NCI-H187 (cell line): ENCODE measurements around the gene GNAI3.
A peak's percentile ranks its signal among the peaks of the same experiment; 100 is the strongest.

Experiments
- DNase-seq, 2 experiments: peaks; one replicate each; lab custom pipeline; 2025; lab: John Stamatoyannopoulos, UW

The GNAI3 gene

DNA sequence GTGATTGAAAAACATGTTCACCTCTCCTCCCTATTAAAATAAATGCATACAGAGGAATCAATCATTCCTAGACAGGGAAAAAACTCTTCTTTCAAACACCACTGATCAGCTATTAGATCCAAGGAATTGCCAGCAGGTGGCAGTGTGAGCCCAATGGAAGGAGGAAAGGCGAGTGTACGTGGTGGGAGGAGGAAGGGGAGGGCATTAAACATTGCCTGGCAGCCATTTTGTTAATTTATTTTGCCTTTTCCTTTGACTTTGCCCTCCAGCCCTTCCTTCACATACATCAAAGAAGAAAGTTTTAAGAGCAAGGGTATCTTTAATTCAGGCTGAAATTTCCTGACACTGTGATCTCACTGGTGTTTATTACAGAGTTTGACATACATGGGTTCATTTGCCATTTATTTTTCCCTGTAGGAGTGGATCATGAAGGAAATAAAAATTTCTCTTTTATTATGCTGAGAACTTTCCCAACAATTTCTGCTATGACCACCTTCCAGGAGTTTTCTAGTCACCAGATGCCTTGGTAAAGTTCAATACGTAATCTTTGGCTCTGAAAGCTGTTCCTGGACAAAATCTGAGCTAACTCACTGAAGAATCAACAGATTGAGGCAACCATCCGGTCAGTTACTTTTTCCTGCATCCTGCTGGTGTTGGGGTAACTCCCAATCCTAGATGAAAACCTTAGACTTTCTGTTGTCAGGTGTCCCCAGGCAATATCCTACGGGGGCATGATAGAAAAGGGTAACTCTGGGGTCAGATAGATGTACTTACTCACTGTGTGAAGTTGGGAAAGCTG lies 1.9 kb upstream of the GNAI3 start:
- DNase-seq, result peak; percentile 56 to 74

DNA sequence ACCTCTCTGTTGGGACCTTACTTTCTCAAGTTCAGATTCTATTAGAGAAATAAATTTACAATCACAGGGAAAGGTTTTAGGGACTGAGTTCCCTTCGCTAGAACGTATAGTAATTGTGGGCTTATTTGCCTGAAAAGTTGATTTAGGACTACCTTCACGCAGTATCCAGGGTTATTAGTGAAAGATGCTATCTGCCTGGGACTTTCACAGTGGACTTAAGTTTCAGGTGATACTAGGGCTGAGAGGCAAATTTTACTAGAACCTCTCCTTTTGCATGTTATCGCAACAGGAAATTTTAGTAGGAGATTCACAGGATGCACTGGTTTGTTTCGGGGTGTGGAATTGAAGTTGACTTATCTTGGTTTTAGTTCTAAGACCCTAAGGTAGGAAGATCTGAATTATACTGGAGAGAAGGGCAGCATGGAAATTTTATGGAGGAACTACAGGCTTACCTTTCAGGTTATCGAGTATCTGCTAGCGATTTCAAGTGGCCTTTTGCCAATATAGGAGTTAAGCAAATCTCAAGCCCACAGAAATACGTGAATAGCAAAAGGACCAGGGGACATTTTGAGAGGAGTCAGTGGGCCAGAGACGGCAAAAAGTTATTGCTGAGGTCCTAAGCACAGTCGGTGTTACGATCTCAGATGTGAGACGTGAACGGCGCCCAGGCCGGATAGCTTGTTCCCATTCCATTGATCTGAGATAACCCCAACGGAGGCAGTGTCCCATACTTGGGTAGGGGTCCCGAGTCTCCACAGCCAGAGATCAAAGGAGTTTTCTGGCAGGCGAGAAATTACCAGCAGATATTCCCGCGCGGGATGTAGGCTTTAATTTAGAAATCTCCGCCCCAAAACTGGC lies 723 bp upstream of the GNAI3 start:
- no peak for DNase-seq

DNA sequence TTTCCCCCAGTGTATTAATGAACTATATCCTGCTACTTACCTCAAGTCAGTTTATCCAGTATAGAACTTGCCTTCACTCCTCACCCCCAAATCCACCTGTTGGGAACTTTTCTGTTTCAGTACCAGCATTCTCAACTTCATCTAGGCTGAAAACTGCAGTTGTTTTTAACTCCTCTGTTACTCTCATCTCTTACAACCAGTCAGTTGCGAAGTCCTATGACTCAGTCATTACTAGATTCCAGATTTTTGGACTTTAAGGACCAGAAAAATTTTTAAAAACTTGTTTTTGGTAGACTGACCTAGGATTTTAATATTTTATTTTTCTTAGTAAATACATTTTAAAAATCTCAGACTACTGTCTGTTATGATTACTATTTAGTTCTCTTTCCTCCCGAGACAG lies 8.1 kb downstream of the GNAI3 start:
- no peak for DNase-seq

DNA sequence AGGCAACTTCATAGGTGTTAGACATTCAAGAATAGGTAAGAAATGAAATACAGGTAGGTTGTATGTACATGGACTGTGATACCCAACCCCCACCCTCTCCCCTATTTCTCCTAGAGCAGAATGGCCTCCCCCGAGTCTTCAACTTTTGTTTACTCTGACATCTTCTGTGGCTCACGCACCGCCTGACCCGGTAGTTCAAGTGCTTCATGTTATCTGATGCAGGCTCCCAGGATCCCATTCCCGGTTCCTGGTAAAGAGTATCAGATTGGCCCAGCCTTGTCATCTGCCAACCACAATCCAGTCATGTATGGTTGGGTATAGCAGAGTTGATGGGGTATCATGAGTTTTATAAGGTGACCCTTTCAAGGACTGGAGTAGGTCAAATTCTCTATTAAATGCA lies 9.1 kb downstream of the GNAI3 start:
- no peak for DNase-seq

DNA sequence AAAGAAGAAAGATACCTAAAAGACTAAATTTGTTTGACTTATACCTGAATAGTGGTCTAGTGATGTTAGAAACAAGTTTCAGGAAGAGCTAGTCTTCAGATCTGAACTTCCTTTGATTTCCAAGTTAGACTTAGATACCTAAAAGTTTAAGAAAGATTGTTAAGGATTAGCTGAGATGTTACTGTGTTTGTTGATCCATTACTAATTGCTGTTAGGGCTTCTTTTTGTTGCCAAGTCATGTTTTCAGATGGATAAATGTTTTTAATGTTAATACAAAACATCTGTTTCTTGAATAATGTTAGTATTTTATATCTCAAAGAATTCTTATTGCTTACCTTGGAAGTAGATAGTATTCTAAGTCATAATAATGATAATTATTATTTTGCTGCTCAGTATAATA lies 11.6 kb downstream of the GNAI3 start:
- DNase-seq, result no peak

DNA sequence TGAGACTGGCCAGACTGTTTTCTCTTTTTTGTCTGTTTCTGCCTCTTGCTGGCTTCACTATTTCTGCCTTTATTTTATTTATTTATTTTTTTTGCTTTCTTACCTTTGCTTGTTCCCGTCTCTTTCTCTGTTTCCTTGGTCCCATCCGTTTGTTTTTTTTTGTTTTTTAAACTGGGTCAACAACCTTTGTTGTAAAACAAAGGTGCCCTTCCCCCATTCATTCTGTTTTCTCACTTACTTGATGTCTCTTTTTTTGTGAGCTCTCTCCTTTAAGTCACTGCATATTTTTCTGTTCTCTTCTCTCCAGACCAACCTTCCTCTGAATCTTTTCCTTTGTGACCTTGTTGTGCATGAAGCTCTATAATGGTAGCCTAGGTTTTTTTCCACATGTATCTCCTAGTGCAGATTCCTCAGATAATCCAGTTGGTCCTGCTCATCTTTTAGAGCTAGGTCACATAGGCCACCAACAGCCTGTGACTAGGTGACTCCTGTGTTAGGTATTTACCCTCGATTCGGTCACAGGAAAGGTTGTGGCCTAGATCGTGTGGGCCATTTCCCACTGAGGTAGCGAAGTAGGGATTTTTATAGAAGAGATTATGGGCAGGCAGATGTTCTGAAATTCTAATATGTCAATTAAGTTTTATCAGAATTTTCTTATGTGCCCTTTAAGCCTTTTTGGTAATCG lies 15.9 kb downstream of the GNAI3 start:
- no peak for DNase-seq

DNA sequence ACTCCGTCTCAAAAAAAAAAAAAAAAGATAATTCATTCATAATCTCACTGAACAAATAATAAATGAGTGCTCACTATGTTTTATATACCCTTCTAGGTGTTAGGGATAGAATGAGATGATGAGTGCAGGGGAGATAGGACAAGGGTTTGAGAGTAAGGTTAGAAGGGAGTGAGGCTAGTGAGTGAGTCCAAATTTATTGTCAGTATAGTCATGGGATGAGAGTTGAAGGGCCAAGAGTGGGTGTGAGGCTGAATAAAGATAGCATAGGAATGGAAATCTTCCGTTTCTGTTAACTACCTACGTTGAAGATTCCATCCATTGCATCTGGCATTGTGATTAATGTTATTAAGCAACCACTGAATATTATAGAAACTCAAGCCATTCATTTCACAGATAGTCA lies 16.8 kb downstream of the GNAI3 start:
- no peak for DNase-seq

DNA sequence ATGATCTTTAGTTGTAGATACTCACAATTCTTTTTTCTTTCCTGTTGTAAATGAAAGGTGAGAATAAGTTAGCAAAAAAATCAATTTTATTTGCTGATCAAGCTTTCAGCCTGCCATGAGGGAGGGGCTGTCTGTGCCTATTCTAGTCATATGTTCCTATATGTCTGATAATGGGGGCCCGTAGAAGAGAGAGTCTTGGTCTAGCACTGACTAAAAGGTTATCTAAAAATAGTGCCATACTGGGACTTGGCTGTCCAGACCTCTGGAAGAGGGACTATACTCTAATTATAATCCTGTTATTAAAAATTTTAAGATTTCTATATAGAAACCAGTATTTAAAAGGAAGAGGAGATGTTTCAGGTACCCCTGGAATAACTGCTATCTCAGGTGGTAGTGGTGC lies 18.6 kb downstream of the GNAI3 start:
- DNase-seq, result no peak

DNA sequence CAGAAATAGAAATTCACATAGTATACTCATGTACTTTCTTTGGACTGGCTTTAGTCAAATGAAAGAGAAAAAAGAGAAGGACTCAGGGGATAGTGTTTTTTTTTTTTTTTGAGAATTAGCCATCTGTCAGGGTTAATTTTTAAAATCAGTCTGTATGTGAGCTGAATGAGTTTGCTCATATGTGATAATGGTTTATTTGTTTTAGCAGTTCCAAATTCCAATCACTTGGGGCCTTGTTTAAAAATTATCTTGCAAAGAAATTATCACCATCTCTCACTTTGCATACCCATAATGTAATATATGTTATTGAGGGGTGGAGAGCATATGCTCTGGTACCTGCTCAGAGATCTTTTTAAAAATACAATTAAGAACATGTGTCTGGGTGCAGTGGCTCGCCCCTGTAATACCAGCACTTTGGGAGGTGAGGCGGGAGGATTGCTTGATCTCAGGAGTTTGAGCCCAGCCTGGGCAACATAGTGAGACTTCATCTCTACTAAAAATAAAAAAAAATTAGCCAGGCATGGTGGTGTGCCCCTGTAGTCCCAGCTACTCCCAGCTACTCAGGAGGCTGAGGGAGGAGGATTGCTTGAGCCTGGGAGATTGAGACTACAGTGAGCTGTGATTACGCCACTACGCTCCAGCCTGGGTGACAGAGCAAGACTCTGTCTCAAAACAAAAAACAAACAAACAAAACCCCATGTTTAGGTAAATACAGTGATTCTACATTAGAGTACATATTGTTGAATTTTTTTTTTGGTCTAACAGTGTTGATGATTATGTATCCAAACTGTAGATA lies 19.7 kb downstream of the GNAI3 start:
- DNase-seq, result no peak

DNA sequence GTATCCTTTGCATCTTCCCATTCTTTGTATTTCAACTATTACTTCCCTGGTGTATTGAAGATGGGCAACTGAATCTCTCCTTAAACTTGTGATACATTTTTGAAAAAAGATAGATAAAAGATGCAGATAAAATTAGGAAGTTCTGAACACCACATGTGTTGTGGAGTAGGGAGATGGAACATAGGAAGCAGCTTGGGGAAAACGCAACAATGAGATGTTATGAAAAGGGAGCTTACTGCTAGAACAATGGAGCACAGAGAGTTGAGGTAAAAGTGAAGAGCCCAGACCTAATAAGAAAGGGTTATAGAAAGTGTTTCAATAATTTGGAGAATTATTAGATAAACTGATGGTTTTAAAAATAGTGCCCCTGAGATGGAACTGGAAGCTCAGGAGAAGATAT lies 20.9 kb downstream of the GNAI3 start:
- no peak for DNase-seq

DNA sequence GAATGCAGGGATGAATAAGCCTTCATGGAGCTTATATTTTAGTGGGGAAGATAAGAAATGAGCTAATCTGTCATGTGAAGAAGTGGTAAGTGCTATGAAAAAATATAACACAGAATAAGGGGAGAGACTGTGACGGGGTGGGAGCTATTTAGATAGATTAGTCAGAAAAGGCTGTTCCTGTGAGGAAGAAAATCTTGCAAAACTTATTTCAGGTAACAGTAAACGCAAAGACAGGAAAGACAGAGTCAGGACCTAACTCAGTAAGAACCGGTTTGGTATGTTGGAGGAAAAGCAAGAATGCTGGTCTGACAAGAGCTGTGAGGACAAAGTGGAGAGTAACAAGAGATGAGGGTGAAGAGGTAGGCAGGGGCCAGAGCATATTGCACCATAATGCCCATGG lies 22.0 kb downstream of the GNAI3 start:
- no peak for DNase-seq

DNA sequence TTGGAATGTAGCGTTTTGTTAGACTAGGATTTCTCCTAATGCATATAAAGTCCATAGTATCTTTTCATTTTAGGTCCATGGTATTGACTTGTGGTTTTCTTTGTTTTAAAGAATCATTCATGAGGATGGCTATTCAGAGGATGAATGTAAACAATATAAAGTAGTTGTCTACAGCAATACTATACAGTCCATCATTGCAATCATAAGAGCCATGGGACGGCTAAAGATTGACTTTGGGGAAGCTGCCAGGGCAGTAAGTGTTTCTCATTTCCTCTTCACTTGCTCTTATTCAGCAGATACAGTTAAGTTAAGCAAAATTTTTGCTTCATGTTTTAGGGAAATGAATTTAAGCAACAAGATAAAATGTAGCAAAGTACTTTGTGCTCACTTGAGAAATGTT lies 25.4 kb downstream of the GNAI3 start:
- no peak for DNase-seq

DNA sequence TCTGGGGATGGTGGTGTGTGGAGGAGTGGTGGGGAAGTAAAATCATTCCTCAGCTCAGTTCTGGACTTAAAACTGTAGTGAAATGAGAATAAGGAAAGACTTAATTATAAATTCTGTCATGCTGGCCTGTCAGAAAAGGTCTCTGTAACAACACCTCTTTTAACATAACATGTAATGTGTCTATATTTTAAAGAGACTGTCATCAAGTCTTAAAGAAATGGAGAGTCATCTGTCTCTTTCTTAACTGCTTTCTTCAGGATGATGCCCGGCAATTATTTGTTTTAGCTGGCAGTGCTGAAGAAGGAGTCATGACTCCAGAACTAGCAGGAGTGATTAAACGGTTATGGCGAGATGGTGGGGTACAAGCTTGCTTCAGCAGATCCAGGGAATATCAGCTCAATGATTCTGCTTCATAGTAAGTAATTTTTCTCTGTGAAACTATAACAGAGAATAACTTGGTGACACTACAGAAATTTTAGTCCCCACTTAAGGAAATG lies 30.6 kb downstream of the GNAI3 start:
- no peak for DNase-seq

DNA sequence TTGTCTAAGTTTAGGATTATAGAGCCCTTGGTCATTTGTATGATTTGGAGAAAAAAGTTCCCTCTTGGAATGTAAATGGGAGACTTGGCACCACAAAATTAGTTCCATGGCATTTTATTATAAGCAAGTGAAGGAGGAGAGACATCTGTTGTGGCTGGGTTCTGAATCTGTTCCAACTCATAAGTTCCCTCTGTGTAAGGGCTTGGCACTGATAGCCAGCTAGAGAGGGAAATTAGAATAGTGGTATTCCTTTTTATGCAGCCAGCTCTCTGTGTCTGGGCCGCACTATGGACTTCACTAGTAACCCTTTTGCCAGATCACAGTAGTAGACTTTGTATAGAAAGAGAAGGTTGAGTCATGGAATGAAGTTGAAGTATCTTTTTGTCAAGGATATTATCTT lies 31.1 kb downstream of the GNAI3 start:
- DNase-seq, result no peak

DNA sequence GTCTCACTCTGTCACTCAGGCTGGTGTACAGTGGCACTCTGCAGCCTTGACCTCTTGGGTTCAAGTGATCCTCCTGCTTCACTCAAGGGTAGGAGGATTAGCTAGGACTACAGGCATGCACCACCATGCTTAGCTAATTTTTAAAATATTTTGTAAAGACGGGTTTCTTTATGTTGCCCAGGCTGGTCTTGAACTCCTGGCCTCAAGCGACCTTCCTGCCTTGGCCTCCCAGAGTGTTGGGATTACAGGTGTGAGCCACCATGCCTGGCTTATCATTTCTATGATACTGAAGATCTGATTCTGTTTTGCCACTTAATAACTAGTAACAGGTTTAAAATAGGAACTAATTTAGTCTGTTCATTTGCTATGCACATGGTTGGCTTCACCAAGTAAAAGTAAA lies 33.6 kb downstream of the GNAI3 start:
- no peak for DNase-seq

DNA sequence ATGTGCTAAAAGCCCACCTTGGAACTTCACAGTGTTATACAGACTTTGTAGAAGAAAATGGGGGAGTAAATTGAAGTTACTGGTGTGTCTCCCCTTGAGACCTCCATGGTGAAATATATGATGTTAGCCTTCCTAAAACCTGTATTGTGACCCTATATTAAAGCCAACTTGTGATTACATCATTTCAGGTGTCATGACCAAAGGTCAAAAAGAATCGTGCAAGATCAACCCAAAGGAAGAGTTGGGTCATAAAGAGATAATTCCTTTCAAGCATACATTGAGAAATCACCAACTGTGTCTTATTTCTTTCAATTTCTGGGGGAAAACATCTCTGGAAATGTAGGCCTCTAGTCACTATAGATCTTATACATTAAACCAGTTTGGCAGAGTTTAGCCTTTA lies 36.4 kb downstream of the GNAI3 start:
- no peak for DNase-seq

DNA sequence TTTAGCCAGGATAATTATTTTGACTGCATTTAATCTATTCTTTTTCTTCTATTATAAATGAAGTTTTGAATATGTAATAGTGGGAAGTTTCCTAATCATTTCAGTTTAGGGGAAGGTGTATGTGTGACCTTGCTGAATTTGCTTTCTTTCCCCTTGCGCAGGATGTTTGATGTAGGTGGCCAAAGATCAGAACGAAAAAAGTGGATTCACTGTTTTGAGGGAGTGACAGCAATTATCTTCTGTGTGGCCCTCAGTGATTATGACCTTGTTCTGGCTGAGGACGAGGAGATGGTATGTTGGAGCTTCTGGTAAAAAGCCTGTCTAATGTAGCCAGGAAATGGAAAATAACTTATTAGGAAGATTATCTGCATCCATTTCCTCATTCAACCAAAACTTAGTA lies 37.6 kb downstream of the GNAI3 start:
- no peak for DNase-seq

DNA sequence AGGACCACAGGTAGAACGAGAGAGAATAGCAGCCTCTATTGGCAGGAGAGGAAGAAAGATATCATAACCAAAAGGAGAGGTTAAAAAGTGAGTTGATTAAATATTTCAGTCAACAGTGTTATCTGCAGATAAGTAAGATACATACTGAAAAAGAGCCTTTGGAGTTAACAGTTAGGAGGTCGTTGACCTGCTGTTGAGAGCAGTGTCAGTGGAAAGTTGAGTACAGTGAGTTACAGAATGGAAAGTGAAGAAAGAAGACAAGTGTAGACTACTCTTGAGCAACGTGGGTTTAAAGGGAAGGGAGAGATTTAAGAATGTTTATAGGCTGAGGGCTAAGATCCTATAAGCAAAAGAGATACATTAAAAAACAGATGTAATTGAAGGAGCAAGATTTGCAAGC lies 40.8 kb downstream of the GNAI3 start:
- no peak for DNase-seq

DNA sequence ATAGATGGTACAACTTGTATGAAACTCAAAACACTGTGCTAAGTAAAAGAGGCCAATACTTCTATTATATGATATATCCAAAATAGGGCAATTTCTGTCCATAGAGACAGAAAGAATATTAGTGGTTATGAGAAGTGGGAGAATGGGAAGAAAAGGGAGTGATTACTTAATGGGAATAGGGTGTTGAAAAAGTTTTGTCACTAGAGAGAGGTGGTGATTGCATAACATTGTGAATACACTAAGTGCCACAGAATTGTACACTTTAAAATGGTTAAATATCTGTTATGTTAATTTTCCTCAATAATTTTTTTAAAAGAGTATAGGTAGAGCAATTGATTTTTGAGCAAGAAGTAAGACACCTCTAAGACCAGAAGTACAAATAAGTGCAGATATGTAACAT lies 41.3 kb downstream of the GNAI3 start:
- no peak for DNase-seq

DNA sequence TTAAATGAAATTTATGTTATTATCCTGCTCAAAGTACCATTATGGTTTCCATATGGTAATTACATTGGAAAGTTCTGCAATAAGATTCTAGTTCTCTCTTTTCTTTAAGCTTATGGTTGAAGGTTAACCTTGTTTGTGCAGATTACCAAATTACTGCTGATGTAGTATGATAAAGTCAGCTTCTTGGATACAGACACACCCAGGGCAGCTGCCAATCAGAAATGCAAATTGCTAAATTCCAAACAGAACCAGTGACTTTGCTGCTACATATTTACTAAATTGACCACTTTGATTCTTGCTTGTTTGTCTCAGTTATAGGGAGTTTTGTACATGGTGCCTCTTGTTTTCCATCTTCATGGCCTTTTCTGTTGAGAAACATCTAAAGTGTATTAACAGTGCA lies 44.5 kb downstream of the GNAI3 start:
- no peak for DNase-seq

DNA sequence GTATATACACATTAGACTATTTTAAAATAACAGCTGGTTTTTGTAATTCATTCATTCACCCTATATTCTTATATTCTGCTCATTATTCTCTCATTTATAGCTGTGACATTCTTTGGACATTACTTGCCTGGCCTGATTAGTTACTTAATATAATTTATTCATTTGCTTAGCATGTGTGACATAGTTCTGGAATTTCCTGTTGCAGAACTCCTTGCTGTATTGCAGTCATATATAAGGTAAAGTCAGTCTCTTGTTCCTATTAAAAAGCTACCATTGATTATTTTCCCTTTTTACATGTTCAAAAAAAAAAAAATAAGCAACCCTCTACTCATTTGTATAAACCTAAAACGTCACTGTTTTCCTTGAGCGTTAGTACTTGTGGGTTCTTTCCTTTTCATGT lies 47.1 kb downstream of the GNAI3 start:
- DNase-seq, result no peak

DNA sequence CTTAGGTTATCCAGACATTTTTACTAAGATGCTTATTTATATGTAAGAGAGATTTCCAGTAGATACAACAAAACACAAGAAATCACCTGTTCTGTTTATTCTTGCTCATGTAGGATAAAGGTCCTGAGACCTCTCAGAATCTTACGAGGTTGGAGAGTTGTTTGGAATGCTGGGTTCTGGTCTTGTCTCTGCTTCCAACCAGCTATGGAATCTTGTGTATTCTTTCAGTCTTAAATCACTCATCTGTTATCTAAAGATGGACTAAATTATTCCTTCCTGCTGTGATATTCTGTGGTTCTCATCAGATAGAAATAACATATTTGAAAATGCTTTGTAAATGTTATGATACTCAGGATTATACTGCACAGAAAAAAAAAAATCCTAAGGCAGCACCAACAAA lies 49.7 kb downstream of the GNAI3 start:
- DNase-seq, result no peak
